Measurements from ENCODE around the gene LIPA.

The LIPA gene

DNA sequence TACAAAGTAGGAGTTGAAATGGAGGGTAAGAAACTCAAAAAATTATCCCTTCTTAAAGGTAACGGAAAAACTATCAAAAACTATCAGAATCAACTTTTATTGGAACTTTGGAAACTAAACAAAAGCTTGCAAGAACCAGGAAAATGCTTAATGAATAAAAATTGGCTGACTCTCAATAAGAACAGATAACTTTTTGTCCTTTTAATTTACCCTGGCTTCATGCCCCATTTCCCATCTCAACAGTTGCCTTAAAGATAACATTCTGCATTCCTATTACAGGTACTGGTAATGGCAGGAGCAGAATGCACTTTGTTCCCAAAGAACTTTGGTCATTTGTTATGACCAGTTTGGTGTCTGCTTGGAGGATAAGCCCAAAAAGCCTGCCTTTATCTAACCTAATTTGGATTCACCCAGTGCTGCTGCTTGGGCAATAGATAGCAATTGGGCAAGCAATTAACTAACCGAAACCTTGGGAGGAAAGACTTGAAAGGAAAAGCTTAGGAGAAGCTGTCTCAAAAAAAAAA lies 62.3 kb downstream of the LIPA start:
- in situ Hi-C loops (cut with HindIII; ENCODE audit: low pct_ligation_motif_present, low sequenced_read_pairs): no loop called here
- Histone ChIP-seq H3K27me3 (replicated peaks) (no peaks in the 10 kb centered on the region), H3K36me3 (replicated peaks) (no peaks in the 10 kb centered on the region), H3K4me3 (ENCODE audit: low read depth, low read length) (no peak overlapping the region), H3K27ac (no peak overlapping the region)
- TF ChIP-seq, protein P1, sequence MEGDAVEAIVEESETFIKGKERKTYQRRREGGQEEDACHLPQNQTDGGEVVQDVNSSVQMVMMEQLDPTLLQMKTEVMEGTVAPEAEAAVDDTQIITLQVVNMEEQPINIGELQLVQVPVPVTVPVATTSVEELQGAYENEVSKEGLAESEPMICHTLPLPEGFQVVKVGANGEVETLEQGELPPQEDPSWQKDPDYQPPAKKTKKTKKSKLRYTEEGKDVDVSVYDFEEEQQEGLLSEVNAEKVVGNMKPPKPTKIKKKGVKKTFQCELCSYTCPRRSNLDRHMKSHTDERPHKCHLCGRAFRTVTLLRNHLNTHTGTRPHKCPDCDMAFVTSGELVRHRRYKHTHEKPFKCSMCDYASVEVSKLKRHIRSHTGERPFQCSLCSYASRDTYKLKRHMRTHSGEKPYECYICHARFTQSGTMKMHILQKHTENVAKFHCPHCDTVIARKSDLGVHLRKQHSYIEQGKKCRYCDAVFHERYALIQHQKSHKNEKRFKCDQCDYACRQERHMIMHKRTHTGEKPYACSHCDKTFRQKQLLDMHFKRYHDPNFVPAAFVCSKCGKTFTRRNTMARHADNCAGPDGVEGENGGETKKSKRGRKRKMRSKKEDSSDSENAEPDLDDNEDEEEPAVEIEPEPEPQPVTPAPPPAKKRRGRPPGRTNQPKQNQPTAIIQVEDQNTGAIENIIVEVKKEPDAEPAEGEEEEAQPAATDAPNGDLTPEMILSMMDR (IDR thresholded peaks at IDR 0.05; ENCODE audit: low read depth, low read length, missing control alignments): no peak
- no peak for DNase-seq

DNA sequence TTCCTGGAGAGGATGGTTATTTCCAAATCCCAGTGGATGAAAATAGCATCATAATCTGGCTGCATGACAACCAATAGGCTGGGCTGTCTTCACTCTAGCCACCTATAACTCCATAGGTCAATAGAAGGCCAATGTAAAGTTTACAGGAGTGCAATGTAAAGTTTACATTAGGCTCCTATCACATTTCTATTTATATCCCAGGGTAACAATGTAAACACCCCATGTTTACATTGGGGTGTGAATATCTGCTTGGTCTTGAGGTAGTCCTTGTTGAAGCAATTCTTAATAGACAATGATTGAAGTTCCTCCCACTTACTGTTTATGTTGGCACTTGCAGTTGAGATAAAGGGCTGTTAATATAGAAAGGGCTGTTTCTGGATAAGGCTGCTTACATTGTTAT lies 65.9 kb downstream of the LIPA start:
- Histone ChIP-seq H3K36me3 (replicated peaks) (no peaks in the 10 kb centered on the region), H3K4me3 (ENCODE audit: low read depth, low read length) (no peak overlapping the region), H3K27me3 (replicated peaks) (no peaks in the 10 kb centered on the region), H3K27ac (no peak overlapping the region)
- TF ChIP-seq, protein P1 (IDR thresholded peaks at IDR 0.05; ENCODE audit: low read depth, low read length, missing control alignments): no peak
- in situ Hi-C loops (cut with HindIII; ENCODE audit: low pct_ligation_motif_present, low sequenced_read_pairs): no loop called here
- DNase-seq: no peak

DNA sequence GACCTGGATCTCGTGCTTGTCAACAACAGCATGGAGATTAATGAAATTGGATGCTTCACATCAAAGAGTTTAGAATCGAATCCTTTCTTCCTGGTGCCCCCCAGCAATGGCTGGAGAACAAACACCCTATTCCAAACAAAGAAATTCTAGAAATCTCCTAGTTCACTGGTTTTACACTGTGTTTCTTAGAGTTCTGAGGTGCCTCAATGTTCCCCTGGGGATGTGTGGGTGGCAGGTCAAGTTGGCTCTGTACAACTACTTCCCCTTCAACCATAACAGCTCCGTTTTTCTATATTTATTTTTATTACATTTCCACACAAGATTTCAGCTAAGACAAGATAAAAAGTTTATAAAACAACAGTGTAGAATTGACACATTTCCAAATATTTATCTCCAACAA lies 66.9 kb downstream of the LIPA start:
- TF ChIP-seq, protein P1 (IDR thresholded peaks at IDR 0.05; ENCODE audit: low read depth, low read length, missing control alignments): no peak
- Histone ChIP-seq H3K36me3 (replicated peaks) (no peaks in the 10 kb centered on the region), H3K27ac (no peak overlapping the region), H3K4me3 (ENCODE audit: low read depth, low read length) (no peak overlapping the region), H3K27me3 (replicated peaks) (no peaks in the 10 kb centered on the region)
- in situ Hi-C loops (cut with HindIII; ENCODE audit: low pct_ligation_motif_present, low sequenced_read_pairs): no loop called here
- DNase-seq: no peak

GRCh38 chr10:89183571-89183970 lies 68.0 kb downstream of the LIPA start:
- in situ Hi-C loops (cut with HindIII; ENCODE audit: low pct_ligation_motif_present, low sequenced_read_pairs): no loop called here
- no peaks in the 10 kb centered on the region for H3K36me3 ChIP-seq (replicated peaks)
- no peak overlapping the region for H3K27ac ChIP-seq
- TF ChIP-seq, protein P1 (IDR thresholded peaks at IDR 0.05; ENCODE audit: low read depth, low read length, missing control alignments): no peak
- no peak for DNase-seq
- no peak overlapping the region for H3K4me3 ChIP-seq (ENCODE audit: low read depth, low read length)
- H3K27me3 ChIP-seq (replicated peaks): no peaks in the 10 kb centered on the region

GRCh38 chr10:89182894-89183293 lies 68.7 kb downstream of the LIPA start:
- no peaks in the 10 kb centered on the region for H3K36me3 ChIP-seq (replicated peaks)
- no peak overlapping the region for H3K4me3 ChIP-seq (ENCODE audit: low read depth, low read length)
- TF ChIP-seq, protein P1 (IDR thresholded peaks at IDR 0.05; ENCODE audit: low read depth, low read length, missing control alignments): no peak
- in situ Hi-C loops (cut with HindIII; ENCODE audit: low pct_ligation_motif_present, low sequenced_read_pairs): no loop called here
- DNase-seq: no peak
- H3K27me3 ChIP-seq (replicated peaks): no peaks in the 10 kb centered on the region
- no peak overlapping the region for H3K27ac ChIP-seq

GRCh38 chr10:89175816-89176215 lies 75.8 kb downstream of the LIPA start:
- Histone ChIP-seq H3K27ac (no peak overlapping the region), H3K27me3 (replicated peaks) (no peaks in the 10 kb centered on the region), H3K4me3 (ENCODE audit: low read depth, low read length) (no peak overlapping the region), H3K36me3 (replicated peaks) (no peaks in the 10 kb centered on the region)
- TF ChIP-seq, protein P1 (IDR thresholded peaks at IDR 0.05; ENCODE audit: low read depth, low read length, missing control alignments): no peak
- no peak for DNase-seq
- in situ Hi-C loops (cut with HindIII; ENCODE audit: low pct_ligation_motif_present, low sequenced_read_pairs): no loop called here

Measured in brain microvascular endothelial cell (primary cell).